IPS DF 6.9 (cell line): ENCODE results near the gene PATJ.

Source experiments
- DNase-seq: peaks from one replicate; pipeline ENCODE4 v3.0.0-alpha.2; 2013; ENCODE audit warnings: low read depth, low spot score
- H3K27ac ChIP-seq: one replicate; pipeline ENCODE4 v1.5.1; 2013; ENCODE audit warnings: low read length, control low read depth
- H3K27me3 ChIP-seq: 2 replicates; pipeline ENCODE4 v1.6.1; 2013; ENCODE audit warnings: mild to moderate bottlenecking, low read length; ENCODE audit not compliant: control insufficient read depth, insufficient read depth
- H3K36me3 ChIP-seq: 2 replicates; pipeline ENCODE4 v1.6.1; 2013; ENCODE audit warnings: low read length; ENCODE audit not compliant: control insufficient read depth, insufficient read depth
- H3K4me1 ChIP-seq: 2 replicates; pipeline ENCODE4 v1.6.1; 2013; ENCODE audit warnings: low read length; ENCODE audit not compliant: control insufficient read depth, insufficient read depth
- H3K4me3 ChIP-seq: 2 replicates; pipeline ENCODE4 v1.5.1; 2013; ENCODE audit warnings: mild to moderate bottlenecking, low read length
- H3K9me3 ChIP-seq: 2 replicates; pipeline ENCODE4 v1.6.1; 2013; ENCODE audit warnings: low read length, inconsistent platforms; ENCODE audit not compliant: control insufficient read depth, insufficient read depth
- WGBS: extraction: QIAGEN DNeasy Blood & Tissue Kit; methylation state at CpG from one replicate; pipeline ENCODE4 v1.1.7; 2013; ENCODE audit warnings: mixed read lengths, missing lambda C conversion rate; ENCODE audit not compliant: insufficient read length, insufficient coverage; 5-methylcytosine and 5-hydroxymethylcytosine counted together

Gene PATJ

GRCh38 chr1:62198069-62198780 lies 455.9 kb downstream of the PATJ start:
- DNase-seq = no peak
- Histone ChIP-seq H3K4me1 (peaks cover 3% of the 10 kb centered on the region; the same call in 1 of the 2 replicates), H3K27me3 (no peaks in the 10 kb centered on the region), H3K4me3 (peak overlapping the region; percentile 7; the same call in 1 of the 2 replicates), H3K9me3 (no peaks in the 10 kb centered on the region), H3K36me3 (peaks cover 12% of the 10 kb centered on the region), H3K27ac (peak overlapping the region; percentile 5)
- no CpG with 5 or more reads among the region's 14 CpGs for WGBS

- DNase-seq = no peak
- Histone ChIP-seq H3K27ac (no peak overlapping the region), H3K4me1 (peaks cover 3% of the 10 kb centered on the region; the same call in 1 of the 2 replicates), H3K36me3 (peaks cover 17% of the 10 kb centered on the region), H3K9me3 (no peaks in the 10 kb centered on the region), H3K4me3 (peak overlapping the region; percentile 14; the same call in 1 of the 2 replicates), H3K27me3 (no peaks in the 10 kb centered on the region)
- no CpG with 5 or more reads among the region's 3 CpGs for WGBS
Observed at GRCh38 chr1:62198781-62199125, 456.5 kb downstream of the PATJ start.

- Histone ChIP-seq H3K4me3 (no peak overlapping the region), H3K27ac (no peak overlapping the region), H3K9me3 (no peaks in the 10 kb centered on the region), H3K4me1 (peaks cover 3% of the 10 kb centered on the region; the same call in 1 of the 2 replicates), H3K36me3 (peaks cover 57% of the 10 kb centered on the region), H3K27me3 (no peaks in the 10 kb centered on the region)
- no peak for DNase-seq
- 100% methylated on average over 1 of the region's 2 CpGs for WGBS
Observed at GRCh38 chr1:62207187-62207586, 464.9 kb downstream of the PATJ start.

DNA sequence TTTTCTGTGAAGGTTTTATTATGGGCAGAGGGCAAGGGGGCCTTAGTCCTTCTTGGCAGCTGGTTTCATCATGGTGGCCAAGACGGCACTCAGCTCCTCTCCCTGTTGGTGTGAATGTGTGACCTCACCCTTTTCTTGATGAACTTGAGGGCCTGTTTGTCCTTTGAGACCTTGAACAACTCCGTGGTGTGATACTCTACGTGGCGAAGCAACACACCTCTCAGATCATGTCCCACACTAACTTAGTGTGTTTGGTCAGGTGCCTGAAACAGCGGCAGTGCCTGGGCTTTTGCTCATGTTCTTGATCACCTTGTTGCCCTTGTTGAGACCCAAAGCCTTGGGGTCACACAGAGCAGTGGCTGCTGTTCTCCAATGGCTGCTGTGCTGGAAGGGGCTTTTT lies 465.8 kb downstream of the PATJ start:
- no CpG with 5 or more reads among the region's 5 CpGs for whole genome bisulfite sequencing
- Histone ChIP-seq H3K36me3 (peaks cover 54% of the 10 kb centered on the region; the same call in 1 of the 2 replicates), H3K4me1 (peaks cover 1% of the 10 kb centered on the region; the same call in 1 of the 2 replicates), H3K4me3 (no peak overlapping the region), H3K9me3 (no peaks in the 10 kb centered on the region), H3K27ac (no peak overlapping the region), H3K27me3 (no peaks in the 10 kb centered on the region)
- DNase-seq = no peak

- H3K27me3 ChIP-seq = no peaks in the 10 kb centered on the region
- peaks cover 47% of the 10 kb centered on the region; the same call in 1 of the 2 replicates for H3K36me3 ChIP-seq
- H3K4me3 ChIP-seq = no peak overlapping the region
- H3K9me3 ChIP-seq = no peaks in the 10 kb centered on the region
- peaks cover 1% of the 10 kb centered on the region; the same call in 1 of the 2 replicates for H3K4me1 ChIP-seq
- DNase-seq = no peak
- H3K27ac ChIP-seq = no peak overlapping the region
- WGBS = no CpG with 5 or more reads among the region's 1 CpG
Observed at GRCh38 chr1:62208970-62209369, 466.7 kb downstream of the PATJ start.

DNA sequence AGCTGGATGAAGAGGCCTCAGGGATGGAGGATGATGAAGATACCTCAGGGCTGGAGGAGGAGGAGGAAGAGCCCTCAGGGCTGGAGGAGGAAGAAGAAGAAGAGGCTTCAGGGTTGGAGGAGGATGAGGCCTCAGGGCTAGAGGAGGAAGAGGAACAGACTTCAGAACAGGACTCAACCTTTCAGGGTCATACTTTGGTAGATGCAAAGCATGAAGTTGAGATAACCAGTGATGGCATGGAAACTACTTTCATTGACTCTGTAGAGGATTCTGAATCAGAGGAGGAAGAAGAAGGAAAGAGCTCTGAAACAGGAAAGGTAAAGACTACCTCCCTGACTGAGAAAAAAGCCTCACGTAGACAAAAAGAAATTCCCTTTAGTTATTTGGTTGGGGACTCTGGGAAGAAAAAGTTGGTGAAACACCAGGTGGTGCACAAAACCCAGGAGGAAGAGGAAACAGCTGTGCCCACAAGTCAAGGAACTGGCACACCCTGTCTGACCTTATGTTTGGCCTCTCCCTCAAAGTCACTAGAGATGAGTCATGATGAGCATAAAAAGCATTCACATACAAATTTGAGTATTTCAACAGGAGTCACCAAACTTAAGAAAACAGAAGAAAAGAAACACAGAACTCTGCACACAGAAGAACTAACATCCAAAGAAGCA lies 467.8 kb downstream of the PATJ start:
- Histone ChIP-seq H3K4me1 (peaks cover 1% of the 10 kb centered on the region; the same call in 1 of the 2 replicates), H3K27ac (no peak overlapping the region), H3K4me3 (no peak overlapping the region), H3K27me3 (no peaks in the 10 kb centered on the region), H3K9me3 (no peaks in the 10 kb centered on the region), H3K36me3 (peaks cover 41% of the 10 kb centered on the region; the same call in 1 of the 2 replicates)
- WGBS = no CpG with 5 or more reads among the region's 1 CpG
- no peak for DNase-seq

DNA sequence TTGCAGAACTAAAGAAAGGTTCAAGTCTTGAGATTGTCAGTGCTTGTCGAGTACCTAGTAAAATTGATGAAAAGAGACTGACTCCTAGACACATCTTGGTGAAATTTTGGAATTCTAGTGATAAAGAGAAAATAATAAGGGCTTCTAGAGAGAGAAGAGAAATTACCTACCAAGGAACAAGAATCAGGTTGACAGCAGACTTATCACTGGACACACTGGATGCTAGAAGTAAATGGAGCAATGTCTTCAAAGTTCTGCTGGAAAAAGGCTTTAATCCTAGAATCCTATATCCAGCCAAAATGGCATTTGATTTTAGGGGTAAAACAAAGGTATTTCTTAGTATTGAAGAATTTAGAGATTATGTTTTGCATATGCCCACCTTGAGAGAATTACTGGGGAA lies 468.7 kb downstream of the PATJ start:
- no peaks in the 10 kb centered on the region for H3K9me3 ChIP-seq
- H3K4me1 ChIP-seq = no peaks in the 10 kb centered on the region
- no CpG with 5 or more reads among the region's 1 CpG for WGBS
- H3K36me3 ChIP-seq = peaks cover 35% of the 10 kb centered on the region; the same call in 1 of the 2 replicates
- H3K27ac ChIP-seq = no peak overlapping the region
- no peaks in the 10 kb centered on the region for H3K27me3 ChIP-seq
- H3K4me3 ChIP-seq = no peak overlapping the region
- no peak for DNase-seq

DNA sequence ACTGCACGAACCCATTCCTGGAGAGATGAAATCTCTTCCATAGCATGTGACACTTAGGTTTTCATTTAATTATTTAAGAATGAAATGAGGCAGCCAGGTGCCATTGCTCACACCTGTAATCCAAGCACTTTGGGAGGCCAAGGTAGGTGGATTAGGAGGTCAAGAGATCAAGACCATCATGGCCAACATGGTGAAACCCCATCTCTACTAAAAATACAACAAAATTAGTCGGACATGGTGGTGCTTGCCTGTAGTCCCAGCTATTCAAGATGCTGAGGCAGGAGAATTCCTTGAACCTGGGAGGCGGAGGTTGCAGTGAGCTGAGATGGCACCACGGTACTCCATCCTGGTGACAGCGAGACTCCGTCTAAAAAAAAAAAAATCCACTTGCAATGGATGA lies 470.1 kb downstream of the PATJ start:
- no peak for DNase-seq
- Histone ChIP-seq H3K27ac (no peak overlapping the region), H3K9me3 (no peaks in the 10 kb centered on the region), H3K4me1 (no peaks in the 10 kb centered on the region), H3K4me3 (no peak overlapping the region), H3K36me3 (peaks cover 31% of the 10 kb centered on the region; the same call in 1 of the 2 replicates), H3K27me3 (no peaks in the 10 kb centered on the region)
- WGBS = no CpG with 5 or more reads among the region's 6 CpGs

DNA sequence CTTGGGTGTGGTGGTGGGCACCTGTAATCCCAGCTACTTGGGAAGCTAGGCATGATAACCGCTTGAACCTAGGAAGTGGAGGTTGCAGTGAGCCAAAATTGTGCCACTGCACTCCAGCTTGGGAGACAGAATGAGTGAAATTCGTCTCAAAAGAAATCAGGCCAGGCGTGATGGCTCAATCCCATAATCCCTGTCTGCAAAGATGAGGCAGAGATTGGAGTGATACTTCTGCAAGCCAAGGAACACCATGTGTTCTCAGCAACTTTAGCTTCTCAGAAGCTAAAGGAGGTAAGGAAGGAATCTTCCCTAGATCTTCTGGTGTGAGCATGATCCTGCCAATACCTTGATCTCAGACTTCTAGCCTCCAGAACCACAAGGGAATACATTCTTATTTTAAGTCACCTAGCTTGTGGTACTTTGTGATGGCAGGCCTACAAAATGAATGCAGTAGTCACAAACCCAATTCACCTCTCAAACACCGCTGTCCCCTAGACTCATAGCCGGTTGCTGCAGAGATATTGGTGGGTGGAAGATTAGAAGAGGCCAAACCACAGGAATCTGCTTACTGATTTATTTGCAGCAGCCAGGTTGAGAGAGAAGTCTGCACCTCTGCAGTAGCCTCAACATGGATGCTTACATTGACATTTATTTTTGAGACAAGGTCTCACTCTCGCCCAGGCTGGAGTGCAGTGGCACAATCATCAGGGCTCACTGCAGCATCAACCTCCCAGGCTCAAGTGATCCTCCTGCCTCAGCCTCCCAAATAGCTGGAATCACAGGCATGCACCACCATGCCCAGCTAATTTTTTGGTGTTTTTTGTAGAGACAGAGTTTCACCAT lies 471.0 kb downstream of the PATJ start:
- WGBS = no CpG with 5 or more reads among the region's 6 CpGs
- no peak overlapping the region for H3K27ac ChIP-seq
- H3K27me3 ChIP-seq = no peaks in the 10 kb centered on the region
- DNase-seq = no peak
- no peak overlapping the region for H3K4me3 ChIP-seq
- peaks cover 23% of the 10 kb centered on the region; the same call in 1 of the 2 replicates for H3K36me3 ChIP-seq
- no peaks in the 10 kb centered on the region for H3K4me1 ChIP-seq
- no peaks in the 10 kb centered on the region for H3K9me3 ChIP-seq

GRCh38 chr1:62218604-62219003 lies 476.3 kb downstream of the PATJ start:
- Histone ChIP-seq H3K9me3 (no peaks in the 10 kb centered on the region), H3K4me1 (no peaks in the 10 kb centered on the region), H3K27me3 (no peaks in the 10 kb centered on the region), H3K4me3 (no peak overlapping the region), H3K36me3 (0 out of 2 replicates have a peak, but pooled peaks cover 2% of the 10 kb centered on the region), H3K27ac (no peak overlapping the region)
- DNase-seq = no peak
- no CpG with 5 or more reads among the region's 2 CpGs for WGBS
